AG09309 (cell line): Measurements from ENCODE around the gene TMPRSS11B.

Experiments used
- DNase-seq: peaks from one replicate; pipeline ENCODE4 v3.0.0-alpha.2; 2010; ENCODE audit warnings: low read depth
- H3K4me3 ChIP-seq: 2 replicates; pipeline ENCODE4 v1.5.1; 2011; ENCODE audit warnings: mild to moderate bottlenecking, low read depth, low read length, moderate library complexity; ENCODE audit not compliant: control insufficient read depth
- TF ChIP-seq, protein P1 (sequence below): IDR thresholded peaks from 2 replicates; pipeline ENCODE4 v1.5.1; 2011; ENCODE audit warnings: mild to moderate bottlenecking, low read depth, low read length, inconsistent platforms; ENCODE audit not compliant: insufficient read depth, control insufficient read depth; ENCODE audit errors: missing control alignments

Gene TMPRSS11B

DNA sequence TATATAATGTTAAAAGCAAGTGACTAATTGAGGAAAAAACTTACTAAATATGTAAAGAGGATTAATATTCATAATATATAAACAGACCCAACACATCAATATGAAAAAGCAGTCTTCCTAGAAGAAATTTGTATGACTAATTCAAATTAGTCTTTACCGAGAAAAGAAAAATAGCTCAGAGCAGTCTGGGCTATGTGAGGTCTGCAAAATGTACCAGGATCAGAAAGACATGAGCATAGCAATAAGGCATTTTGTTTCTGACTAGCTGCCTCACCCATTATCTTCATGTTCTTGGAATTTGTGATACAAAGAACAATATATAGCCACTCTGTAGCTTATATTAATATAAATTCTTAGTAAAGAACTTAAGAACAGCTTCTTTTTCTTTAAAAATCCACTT is 13.7 kb upstream of the TMPRSS11B start:
- DNase-seq: no peak
- H3K4me3 ChIP-seq: no peak overlapping the region
- TF ChIP-seq, protein P1, sequence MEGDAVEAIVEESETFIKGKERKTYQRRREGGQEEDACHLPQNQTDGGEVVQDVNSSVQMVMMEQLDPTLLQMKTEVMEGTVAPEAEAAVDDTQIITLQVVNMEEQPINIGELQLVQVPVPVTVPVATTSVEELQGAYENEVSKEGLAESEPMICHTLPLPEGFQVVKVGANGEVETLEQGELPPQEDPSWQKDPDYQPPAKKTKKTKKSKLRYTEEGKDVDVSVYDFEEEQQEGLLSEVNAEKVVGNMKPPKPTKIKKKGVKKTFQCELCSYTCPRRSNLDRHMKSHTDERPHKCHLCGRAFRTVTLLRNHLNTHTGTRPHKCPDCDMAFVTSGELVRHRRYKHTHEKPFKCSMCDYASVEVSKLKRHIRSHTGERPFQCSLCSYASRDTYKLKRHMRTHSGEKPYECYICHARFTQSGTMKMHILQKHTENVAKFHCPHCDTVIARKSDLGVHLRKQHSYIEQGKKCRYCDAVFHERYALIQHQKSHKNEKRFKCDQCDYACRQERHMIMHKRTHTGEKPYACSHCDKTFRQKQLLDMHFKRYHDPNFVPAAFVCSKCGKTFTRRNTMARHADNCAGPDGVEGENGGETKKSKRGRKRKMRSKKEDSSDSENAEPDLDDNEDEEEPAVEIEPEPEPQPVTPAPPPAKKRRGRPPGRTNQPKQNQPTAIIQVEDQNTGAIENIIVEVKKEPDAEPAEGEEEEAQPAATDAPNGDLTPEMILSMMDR: no peak

DNA sequence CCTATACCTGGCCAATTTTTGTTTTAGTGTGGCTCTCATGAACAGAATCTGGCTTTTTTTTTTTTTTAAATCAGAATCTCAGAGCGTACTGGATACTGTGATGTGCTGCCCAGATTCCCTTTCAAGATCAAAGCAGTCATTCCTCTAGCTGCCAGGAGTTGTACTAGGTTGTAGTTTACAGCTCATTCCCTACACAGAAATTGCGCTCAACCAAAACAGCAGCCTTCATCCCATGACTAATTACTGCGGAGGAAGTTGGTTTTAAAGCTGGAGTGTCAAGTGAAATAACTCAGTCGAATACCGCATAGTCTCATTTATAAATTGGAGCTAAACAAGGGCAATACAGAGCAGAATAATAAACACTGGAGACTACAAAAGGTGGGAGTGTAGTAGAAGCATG is 12.2 kb upstream of the TMPRSS11B start:
- no peak overlapping the region for H3K4me3 ChIP-seq
- no peak for DNase-seq
- TF ChIP-seq, protein P1: no peak

DNA sequence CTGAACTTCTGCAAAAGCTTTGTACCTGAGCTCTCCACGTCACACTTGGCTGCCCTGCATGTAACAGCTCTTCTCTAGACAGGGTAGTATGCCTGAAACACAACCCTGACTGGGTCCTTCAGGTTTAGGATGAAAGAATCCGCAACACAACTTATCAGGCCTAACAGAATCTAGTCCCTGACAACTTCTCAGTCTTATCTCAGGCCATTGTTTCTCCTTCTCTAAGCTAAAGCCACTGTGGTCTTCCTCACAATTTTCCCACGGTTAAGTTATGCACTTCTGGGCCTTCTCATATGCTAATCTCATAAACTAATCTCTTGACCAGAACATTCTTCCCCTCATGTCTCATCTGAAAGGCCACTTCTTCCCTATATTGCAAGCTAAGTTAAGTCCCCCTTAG is 10.8 kb upstream of the TMPRSS11B start:
- DNase-seq: no peak
- TF ChIP-seq, protein P1: no peak
- no peak overlapping the region for H3K4me3 ChIP-seq

DNA sequence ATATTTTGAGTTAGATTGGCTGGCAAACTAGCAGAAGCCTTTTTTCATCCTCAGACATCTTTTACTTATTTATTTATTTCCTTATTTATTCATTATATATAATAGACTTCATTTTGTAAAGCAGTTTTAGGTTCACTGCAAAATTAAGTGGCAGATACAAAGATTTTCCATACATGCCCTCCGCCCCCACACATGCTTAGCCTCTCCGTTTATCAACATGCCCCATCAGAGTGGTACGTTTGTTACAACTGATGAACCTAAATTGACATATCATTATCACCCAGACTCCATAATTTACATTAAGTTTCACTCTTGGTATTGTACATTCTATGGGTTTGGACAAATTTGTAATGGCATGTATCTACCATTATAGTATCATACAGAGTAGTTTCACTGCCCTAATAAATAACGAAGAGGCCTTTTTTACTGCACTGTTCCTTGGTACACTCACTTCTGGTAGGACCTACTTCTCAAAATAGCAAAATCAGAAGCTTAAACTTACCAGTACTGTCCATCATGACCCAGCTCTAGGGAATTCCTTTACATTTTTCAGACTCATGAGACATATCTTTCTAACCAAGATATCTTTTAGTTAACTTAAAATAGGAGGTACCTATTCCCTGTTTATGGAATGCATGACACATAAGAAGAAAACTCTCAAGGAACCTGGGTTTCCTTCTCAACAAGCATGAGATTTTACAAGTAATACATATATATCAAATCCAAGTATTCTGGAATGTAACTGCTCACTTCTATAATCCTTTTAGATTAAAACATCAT is 4.8 kb upstream of the TMPRSS11B start:
- TF ChIP-seq, protein P1: no peak
- no peak for DNase-seq
- no peak overlapping the region for H3K4me3 ChIP-seq

DNA sequence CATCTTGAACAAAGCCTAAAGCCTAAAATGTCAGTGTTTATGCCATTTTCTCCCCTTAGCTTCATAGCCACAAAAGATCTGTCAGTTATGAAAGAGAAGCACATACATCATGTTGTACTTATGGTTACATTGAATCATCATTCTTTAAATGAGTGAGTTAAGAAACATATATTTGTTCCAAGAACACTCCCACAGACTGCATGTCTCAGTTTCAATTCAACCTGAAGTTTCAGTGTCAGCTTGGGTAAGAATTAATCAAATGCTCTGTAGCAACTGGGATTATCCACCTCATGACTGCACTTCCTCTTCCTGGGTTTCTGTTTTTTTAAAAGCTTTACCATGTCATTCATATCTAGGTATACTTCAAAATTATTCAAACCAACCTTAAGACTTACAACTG is 3.9 kb upstream of the TMPRSS11B start:
- DNase-seq: no peak
- TF ChIP-seq, protein P1: no peak
- no peak overlapping the region for H3K4me3 ChIP-seq

DNA sequence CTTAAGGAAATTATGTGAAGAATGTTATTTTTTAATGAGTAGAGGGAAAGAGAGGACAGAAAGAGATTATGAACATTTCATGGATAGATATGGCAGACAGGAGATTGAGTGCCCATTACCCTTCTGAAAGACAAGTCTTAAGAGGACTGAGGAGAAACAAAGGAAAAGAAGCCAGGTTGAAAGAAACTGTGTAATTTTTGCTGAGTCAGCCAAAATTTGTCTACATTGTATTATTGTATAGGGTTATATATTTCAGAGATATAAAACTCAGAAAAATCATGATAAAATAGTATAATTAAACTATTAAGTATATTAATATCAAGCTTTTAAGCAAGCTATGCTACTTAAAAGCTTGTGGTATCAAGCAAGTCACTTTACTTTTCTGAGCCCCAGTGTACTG is 4.9 kb downstream of the TMPRSS11B start:
- TF ChIP-seq, protein P1: no peak
- H3K4me3 ChIP-seq: no peak overlapping the region
- DNase-seq: no peak
